Activated T-cell treated with anti-CD3 and anti-CD28 coated beads for 48 hours (primary cell): ENCODE results near the gene RHBDF2.
A peak's percentile ranks its signal among the peaks of the same experiment; 100 is the strongest.

Experiments
- DNase-seq: peaks from one replicate; pipeline ENCODE4 v3.0.0-alpha.2; 2020; ENCODE audit warnings: low read depth

The RHBDF2 gene

DNA sequence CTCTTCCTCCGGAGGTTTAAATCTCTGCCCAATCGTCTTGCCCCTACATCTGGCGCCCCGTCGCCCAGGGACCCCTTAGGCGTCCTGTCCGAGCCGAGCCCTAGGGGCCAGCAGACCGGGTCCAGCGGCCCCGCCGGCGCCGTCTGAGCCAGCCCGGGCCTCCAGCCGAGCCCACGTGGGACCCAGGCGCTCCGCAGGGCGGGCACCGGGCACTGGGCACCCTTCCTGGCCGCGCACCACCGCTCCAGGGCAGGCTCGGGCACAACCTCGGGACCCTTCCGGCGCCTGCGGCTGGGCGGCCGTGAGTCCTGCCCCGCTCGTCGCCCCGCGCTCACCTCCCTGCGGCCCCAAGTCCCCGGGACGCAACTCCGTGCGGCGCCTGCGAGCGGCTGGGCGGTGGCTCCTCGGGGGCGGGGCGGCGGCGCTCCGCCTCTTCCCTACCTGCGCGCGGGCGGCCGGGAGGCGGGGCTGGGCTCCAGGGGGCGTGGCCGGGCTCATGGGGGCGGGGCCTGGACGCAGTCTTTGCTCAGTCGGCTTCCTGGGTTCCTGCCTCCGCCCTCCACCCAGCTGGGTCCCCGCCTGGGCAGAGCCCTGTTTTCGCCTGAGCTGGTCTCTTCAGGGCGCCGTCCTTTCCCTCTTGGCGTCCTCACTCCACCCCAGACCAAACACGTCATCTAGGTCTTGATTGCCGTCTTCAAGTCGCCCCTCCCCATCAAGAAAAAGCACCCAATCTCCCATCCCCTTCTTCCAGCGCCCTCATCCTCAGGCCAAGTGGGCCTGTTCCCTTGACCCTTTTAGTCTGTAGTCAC lies at the start of gene RHBDF2:
TSS of gene RHBDF2 (minus strand) at position 406 of the 809 bp plus-strand sequence. CDS start 19,899 bp downstream, outside the sequence.
- peak; percentile 97 for DNase-seq

DNA sequence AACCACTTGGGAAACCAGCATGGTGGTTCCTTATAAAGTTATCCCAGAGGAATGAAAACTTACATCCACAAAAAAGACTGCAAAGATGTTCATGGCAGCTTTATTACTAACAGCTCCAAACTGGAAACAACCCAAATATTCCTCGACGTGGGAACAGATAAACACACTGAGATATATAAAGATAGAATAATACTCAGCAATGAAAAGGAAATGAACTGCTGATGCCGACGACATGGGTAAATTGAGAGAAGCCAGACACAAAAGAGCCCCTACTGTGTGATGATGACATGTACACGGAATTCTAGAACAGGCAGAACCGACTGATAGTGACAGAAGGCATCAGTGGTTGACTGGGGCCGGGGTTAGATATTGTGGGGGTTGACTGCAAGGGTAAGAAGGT lies 48.3 kb upstream of the RHBDF2 start:
- no peak for DNase-seq

DNA sequence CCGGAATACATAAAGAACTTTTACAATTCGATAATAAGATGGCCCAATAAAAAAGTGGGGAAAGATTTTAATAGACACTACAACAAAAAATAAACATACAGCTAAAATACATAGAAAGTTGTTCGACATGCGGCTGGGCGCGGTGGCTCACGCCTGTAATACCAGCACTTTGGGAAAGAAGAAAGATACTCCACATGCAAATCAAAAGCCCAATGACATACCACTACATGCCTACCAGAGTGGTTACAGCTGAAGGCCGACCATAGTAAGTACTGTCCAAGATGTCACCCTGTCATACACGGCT lies 47.9 kb upstream of the RHBDF2 start:
- DNase-seq, result no peak

DNA sequence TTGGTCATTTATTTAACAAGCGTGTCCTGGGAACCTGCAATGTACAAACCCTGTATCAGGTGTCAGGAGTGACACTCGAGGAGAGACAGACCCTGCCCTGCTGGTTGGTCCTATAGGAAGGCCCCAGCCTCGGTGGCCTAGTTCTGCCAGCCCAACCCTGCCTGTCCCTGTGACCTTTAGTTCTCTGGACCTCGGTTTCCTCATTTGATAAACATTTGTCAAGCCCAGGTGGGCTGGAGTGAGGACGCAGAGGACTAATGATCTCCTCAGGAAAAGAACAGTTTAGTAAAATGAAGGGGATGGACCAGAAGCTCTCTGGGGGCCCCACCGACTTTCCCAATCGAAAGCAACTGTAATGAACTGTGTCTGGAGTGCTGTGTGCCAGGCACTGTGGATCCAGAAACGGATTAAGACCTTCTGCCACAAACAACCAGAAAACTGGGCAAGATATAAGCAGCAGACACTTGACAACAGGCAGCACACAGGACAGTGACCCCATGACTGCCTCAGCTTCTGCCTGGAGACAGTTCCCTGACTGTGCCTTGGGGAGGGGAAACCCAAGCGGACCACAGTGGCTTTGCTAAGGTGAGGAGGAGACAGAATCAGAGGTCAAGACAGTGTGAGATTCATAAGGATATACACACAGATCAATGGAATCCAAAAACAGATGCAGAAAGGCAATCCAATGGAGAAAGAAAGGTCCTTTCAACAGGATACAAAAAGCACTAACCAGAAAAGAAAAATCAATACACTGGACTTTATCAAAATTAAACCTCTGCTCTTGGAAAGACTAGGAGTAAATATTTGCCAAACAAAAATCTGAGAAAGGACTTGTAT lies 47.4 kb upstream of the RHBDF2 start:
- DNase-seq, result no peak

DNA sequence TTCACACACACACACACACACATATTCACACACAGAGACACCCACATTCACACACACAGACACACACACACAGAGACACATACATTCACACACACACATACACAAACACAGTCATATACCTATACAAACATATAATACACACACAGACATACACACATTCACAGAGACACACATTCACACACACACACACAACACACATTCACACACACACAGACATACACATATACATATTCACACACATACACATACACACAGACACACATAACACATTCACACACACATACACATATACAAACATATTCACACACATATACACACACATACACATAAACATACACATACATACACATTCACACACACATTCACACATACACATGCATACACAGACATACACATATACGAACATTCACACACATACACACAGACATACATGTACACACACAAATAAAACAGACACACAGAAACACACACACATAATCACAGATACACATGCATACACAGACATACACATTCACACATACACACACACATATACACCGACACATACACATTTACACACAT lies 46.5 kb upstream of the RHBDF2 start:
- no peak for DNase-seq

DNA sequence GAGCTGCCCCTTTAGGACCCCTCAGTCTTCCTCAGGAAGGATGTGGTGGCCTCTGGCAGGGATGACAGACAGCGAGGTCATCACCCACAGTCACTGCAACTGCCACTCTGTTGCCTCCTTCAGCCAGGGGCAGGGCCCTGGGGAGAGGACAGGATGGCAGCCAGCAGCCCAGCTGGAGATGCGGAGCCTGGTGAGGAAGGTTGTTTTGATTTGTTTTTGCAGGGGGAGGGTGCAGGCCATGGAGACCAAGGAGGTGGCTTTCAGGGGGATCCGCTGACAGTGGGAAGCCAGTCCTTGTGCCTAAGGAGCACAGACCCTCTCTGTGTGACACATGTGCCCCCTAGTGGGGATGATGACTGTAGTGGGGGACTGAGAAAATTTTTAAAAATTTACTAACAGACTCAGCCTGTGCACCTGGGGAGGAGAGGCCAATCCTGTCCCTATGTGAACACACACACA lies 46.0 kb upstream of the RHBDF2 start:
- DNase-seq, result no peak

DNA sequence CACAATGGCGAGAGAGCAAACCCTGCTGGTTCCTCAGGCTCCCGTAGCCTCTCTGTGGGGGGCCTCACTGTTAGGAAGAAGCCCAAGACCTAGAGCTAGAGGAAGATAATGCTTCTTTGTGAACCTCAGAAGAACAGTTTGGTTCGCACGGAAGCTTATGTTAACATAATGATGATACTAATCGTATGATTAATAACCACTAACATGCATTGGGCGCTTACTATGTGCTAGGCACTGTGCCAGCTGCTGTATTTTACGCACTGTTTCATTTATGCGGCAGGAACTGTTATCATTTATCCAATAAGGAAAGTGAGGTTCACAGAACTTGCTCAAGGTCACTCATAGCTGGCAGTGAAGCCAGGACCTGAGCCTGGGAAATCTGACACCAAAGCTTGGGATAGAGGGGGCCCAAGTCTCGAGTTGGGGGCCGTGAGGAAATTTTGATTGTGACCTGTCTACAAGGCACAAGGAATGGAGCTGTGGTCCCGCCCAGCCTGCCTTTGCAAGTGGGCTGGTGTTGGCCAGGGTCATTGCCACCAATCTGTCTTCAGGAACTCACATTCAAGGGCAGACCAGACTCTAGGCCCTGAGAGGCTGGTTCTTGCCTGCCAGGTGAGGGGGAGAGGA lies 45.4 kb upstream of the RHBDF2 start:
- DNase-seq, result no peak

DNA sequence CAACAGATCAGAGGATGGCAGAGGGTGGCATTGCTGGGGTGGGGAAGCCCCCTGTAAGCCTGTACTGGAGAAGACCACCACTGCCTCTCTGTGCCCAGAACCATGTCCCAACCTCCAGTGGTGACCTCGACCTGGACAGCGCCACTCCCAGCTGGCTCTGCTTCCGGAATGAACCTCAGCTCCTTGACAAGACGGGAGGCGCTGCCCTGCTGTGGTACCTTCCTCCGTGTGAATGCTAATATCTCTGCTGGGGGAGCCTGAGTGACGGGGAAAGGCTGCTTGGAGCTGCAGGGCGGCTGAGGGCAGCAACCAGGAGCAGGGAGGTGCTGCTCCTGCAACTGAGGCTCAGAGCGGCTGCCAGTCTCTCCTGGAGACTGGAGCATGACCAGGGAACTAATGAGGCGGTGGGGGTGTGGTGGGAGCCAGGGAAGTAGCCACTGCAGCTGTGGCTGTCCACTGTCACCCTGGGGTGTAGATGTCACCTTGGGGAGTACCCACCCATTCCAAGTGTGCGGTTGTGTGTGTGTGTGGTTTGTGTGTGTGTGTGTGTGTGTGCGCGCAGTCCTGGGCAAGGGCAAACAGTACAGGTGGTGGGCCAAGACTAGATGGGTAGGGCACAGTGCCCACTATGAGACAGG lies 44.8 kb upstream of the RHBDF2 start:
- DNase-seq, result no peak

DNA sequence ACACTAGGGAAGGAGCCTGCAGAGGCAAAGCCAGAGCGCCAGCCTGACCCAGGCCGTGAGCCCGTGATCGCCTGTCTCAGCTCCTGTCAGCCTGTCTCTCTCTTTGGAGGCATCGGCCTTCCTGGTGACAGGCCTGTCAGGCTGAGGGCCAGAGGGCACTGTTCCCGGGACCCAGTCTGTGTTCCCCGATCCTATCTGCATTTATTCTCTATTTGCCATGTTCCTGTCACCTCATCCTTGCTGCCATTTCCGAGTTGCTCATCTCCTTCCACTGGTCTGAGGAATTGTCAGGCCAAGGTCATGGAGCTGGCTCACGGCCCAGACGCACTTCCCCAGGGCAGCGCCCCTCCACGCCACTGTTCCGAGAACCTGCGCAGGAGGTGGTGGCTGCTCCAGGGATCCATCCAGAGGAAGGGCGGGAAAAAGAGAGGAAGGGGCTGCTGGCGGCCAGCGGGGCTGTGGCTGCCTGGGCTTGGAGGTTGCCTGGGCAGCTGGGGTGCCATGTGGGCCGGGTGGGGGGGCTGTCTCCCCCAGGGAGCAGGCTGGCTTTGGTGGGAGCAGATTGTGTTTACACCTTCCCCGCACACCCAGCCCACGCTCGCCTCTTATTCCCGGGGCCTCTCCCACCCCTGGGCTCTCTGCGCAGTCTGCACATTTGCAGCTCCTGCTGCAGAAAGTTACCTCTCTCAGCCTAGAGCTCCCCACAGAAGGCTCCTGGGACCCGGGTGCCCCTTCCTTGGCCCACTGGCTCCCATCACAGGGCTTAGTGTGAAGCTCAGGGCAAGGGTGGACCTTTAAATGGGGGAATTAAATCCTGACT lies 43.5 kb upstream of the RHBDF2 start:
- DNase-seq, result no peak

DNA sequence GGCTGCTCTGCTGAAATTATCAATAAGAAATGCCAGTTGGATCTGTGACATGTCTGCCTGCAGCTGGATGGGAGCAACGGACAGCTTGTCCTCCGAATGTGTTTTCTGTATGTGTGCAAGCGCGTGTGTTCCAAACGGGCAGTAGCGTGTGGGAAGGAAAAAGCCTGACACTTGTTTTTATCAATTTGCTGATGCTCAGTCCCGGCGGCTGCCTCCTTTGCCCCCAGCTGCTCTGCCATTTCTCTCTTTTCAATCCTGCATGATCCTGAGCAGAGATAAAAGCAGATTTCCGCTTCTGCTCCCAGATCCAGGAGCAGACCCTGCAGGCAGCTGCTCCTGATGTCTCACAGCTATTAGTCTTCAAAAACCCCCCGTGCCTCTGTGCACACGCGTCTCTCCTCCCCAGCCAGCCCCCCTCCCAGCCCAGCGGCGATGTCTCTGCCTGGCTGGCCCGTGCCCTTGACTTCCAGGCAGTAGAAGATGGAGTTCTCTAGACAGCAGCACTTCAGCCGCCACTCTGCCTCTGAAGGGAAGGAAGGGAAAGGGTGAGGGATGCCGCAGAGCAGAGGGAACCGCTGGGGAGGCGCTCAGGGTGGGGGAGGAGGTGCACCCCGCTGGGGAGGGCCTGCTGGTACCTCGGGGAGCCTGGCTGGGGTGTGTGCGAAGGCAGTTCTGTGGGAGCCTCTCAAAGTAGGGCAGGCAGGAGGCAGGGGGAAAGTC lies 42.8 kb upstream of the RHBDF2 start:
- DNase-seq, result no peak

DNA sequence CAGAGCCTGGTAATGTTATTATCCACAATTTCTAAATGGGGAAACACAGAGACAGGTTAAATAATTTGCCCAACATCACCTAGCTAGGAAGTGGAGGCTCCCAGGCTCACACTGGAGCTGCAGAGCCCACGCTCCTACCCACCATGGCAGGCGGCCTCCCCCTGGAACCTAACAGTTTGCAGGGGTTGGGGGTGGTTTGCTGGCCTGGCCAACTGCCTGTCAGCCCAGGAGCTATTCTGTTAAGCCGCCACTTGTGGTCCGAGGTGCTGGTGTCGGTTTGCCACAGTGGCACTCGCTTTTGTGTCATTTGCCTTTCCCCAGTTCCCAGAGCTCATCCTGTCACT lies 42.2 kb upstream of the RHBDF2 start:
- no peak for DNase-seq

DNA sequence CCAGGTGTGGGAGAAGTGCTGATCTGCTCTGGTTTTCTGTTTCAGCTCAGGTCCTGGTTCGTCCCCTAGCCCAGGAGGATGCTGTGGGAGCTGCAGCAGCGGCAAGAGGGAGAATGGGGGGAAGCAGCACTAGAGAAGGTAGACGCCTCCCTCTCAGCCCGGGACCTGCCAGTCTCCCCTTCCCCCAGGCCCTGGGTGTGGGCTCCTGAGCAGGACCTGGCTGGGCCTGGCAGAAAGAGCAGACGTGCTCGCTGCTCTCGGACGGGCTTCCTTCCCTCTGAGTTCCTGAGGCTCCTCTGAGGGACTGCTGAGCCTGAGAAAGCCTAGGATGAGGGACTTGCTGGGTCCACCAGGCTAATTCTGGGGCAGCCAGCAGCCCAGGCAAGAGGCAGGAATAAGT lies 41.8 kb upstream of the RHBDF2 start:
- no peak for DNase-seq

DNA sequence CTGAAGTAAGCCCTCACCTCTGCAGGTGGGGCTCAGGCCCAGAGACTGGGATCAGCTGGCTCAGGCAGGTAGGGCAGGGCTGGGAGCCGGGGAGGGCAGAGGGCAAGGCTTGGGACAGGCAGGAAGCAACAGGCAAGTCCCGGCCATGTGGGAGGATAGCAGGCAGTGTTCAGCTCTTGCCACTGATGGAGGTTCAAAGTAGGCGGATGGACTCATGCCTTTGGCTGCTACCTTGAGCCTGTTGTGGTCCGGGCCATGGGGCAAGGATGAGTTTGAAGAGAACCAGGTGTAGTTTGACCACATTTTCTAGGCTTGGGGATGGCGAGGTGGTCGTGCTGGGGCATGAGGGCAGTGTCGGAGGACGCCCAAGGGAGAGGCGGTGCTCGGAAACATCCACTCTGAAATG lies 41.3 kb upstream of the RHBDF2 start:
- no peak for DNase-seq

DNA sequence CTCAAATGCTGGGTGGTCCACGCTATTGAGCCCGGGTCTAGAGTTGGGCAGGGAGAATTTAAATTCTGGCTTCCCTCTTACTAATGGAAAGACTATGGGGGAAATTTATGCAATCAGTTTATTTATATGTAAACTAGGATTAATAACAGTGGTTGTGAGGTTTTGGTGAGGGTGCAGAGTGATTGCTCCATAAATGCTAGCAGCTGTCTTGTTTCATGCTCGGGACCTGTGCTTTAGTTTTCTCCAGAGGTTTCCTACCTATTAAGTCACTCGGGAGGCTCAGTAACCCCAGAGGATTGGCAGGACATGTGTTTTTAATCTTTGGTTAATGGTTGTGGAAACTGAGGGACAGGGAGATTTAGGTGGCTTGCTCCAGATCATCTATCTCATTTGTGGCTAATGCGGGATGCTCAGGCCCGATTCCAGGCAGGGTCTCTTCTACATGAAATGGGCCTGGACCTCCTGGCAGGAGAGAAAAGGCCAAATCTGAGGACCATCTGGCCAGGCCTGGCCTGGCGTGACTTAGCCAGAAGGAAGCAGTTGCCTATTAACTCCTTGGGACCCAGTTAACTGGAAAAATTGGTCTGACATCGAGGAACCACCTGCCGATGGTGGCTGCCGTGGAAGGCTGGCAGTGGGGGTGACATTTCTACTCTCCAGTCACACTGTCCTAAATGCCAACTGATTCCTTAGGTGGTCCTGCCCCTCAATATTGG lies 40.7 kb upstream of the RHBDF2 start:
- no peak for DNase-seq

DNA sequence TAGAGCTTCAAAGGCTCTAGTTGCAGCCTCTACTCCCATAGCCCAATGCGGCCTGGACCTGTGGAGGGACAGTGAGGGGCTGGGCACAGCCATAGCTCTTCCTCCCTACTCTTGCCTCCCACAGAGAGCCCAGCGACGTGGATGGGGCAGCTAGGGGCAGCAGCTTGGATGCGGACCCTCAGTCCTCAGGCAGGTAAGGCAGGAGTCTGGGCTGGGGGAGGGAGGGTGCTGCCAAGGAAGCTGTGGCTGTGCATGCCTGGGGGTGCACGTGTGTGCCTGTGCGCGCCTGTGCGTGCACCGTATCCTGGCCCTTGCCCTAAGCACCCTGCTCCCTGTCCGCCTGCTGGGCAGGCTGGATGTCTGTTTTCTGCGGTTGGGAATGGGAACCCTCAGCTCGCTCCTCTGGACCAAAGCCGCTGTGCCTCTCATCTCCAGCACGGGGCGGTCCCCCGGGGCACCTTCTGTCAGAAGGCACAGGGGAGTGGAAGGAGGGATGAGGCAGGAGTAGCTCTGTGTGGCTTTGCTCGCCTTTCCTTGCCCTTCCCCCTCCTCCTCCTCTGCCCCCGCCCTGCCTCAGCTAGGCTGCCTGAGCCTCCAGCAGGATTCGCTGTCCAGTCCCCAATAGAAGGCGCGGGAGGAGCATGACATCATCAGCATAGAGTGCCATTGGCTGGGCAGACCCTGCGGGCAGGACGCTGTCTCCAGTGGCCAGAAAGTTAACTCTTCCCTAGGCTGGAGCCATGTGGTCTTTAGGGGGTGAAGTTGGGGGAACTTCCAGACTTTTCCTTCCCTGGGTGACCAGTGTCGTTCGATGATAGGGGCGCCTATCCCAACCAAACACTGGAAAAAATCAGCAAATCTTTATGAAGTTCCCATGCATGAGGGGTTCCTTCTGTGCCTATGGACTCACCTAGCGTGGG lies 39.4 kb upstream of the RHBDF2 start:
- DNase-seq, result no peak

DNA sequence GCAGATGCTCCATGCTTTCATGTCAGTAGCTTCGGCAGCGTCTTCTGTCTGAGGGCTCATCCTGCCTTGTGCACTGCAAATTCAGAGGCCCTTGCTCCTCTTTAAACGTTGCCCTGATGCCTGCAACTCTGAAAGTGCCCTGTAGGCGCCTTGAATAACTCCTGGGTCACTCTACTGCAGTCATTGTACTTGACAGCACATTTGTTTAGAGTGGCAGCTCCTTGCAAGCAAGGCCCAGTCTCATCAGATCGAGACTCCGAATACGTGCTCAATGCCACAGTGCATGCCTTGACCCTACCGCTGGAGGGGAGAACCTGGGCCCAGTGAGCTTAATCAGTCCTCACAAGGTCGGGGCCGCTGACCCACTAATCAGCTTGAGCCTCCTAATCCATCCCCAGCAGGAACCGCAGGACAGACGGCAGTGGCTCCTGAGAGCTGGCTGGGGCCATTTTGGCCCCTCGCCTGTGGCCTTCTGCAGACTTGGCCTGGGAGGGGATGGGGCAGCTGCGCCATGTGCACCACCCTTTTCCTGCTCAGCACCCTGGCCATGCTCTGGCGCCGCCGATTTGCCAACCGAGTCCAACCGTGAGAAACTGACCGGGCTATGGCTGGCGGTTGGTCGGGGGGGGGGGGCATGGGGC lies 38.5 kb upstream of the RHBDF2 start, which contains the start of gene PRCD:
TSS of gene PRCD (plus strand) at position 414 of the 641 bp plus-strand sequence. CDS start at position 512, 98 bp downstream.
- no peak for DNase-seq

DNA sequence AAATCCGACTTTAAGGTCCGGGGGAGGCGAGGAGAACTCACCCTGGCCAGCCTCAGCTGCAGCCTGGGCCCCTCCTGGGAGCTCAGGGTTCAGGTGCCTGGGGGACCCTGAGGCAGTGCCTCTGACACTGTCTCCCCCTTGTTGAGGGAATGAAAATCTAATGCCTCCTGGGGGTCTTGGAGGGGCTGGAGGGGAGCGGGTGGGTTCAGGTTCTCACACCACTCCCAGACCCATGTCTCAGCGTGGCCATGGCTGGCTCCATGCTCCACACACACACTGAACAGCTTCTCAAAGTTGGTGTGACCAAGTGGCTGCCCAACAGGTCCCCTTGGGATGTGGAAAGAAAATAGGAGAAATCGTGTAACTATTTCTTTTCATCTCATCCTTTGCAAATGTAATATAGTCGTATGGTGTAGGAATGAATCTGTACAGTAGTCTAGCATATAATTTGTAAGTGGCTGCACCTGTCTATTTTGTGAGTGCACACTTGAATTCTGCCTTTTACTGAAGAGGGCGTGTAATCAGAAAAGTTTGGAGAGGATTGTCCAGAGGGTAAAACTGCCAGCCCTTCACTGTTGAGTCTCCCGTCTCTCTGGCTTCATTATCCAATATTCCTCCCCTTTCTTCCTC lies 37.8 kb upstream of the RHBDF2 start:
- no peak for DNase-seq
